Iris pigment epithelial cell (primary cell): ENCODE data around the gene SLCO3A1.

ENCODE experiments used
- DNase-seq: peaks from one replicate; pipeline ENCODE4 v3.0.0-alpha.2; 2011; ENCODE audit warnings: low read depth

The SLCO3A1 gene

DNA sequence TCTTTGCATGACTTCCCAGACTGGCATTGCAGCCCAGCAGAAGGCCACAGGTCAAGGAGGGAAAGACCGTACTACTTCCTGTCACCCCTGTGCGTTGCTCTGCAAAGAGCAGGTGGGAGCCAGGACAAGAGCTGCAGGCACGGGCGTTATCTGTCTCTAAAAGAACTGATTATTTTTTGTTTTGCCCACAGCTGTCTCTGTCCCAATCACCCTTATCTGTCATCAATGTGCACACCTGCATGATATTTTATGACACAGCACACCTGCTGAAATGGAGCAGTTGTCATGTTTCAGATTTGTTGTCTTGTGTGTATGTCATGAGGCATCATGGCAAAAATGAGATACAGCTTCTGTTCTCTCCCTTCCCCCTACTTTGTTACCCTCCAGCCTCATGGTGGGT lies 58.8 kb downstream of the SLCO3A1 start:
- no peak for DNase-seq

DNA sequence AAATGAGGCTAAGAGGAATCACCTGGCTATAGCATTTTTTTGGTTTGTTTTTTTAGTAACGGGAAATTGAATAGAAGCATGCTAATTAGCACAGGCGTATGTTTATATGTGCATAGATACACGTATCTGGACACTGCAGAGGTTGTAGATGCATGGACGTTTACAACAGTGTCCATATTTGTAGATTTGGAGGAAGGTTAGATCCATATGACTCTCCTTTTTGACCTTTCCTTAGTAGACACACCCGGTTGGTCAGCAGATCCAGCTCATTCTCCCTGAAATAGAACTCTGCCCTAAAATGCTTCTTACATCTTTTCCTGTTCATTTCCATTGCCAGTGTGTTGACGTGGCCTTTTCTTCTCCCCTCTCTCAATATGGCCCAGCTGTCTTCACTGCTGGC lies 60.1 kb downstream of the SLCO3A1 start:
- DNase-seq = no peak

DNA sequence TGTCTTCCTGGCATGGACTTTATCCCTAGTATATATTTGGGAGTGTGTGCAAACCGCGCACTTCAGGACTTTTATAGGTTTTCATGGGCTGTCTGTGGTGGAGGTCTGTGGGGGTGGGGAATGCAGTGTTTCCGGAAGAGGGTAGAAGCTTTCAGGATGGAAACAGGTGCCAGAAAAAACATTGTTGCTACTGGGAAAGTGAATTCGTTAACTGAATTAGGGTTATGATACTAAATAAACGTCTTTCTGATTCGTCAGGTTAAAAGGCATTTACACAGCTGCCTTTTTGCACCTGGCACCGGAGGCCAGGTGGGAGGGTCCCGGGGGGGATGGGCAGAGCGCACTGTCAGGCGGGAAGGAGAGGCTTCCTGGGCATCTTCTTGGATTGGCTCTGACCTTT lies 62.1 kb downstream of the SLCO3A1 start:
- no peak for DNase-seq

DNA sequence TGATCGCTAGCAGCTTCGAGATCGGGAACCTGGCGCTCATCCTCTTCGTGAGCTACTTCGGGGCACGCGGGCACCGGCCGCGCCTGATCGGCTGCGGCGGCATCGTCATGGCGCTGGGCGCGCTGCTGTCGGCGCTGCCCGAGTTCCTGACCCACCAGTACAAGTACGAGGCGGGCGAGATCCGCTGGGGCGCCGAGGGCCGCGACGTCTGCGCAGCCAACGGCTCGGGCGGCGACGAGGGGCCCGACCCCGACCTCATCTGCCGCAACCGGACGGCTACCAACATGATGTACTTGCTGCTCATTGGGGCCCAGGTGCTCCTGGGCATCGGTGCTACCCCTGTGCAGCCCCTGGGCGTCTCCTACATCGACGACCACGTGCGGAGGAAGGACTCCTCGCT lies 62.5 kb downstream of the SLCO3A1 start:
- no peak for DNase-seq

DNA sequence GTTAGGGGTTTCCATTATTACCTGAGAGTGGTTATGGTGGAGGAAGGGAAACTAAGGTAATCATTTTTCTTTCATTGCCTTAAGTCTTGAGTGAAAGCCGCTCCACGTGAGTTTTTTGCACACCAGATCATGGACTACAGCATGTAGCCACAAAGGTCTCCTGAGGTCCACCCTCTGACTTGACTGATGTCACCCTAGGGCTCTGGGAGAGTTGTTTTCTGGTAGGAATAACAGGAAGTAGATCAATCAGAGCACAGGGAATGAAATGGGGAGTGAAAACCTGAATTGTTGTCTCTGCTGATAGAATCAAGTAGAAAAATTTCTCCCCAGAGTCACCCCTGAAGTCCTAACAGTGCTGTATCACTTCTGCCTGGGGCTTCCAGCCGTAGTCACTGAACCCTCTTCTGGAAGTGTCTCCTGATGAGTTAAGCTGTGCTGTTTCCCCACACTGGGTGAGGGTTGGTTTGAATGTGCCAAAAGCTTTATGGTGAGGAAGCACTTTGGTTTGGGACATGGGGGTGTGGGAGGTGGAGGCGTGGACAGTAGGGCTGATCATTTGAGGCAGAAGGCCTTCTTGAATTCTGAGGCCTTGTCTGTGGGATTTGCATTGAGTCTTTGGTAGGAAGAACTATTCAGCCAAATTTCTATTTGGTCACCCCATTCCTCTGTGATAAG lies 64.3 kb downstream of the SLCO3A1 start:
- DNase-seq = no peak

DNA sequence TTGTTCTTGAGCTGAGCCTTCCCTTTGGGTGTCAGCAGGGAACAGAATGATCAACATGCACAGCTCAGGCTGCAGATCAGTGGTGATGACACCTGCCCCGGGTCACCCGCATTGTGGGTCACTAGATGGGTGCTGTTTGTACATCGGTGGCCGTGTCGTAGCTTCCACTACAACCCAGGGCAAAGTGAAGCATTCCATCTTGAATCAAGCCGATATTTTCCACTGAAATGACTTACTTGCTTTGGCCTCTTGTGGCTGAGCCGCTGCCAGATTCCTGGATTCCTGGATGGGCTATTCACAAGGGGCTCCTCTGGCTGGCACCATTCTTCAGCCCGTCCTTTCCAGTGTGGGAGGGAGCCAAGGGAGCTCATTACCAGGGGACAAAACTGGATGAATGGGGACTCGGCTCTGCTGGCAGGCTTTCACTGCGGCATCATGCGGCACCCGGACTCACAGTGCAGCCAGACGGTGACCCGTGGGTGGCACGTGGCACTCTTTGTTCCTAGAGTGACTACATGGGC lies 65.6 kb downstream of the SLCO3A1 start:
- no peak for DNase-seq

DNA sequence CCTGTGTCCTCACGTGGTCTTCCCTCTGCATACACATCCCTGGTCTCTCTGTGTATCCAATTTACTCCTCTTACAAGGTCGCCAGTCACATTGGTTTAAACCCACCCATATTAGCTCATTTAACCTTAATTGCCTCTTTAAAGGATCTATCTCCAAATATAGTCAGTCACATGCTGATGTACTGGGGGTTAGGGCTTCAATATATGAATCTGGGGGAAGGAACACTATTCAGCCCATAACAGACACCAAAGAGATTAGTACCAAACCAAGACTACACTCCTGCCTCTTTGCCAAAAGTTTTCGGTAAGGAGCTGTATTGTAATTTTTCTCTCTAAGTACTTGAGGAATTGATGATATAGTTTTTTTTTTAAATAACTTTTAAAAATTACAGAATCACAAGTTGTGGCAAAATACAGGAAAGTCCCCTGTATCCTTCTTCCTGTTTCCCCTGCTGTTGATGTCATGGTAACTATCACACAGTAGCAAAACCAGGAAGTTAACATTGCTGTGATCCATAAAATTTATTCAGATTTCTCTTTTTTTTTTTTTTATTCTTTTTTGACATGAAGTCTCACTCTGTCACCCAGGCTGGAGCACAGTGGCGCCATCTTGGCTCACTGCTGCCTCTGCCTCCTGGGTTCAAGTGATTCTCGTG lies 67.8 kb downstream of the SLCO3A1 start:
- no peak for DNase-seq

DNA sequence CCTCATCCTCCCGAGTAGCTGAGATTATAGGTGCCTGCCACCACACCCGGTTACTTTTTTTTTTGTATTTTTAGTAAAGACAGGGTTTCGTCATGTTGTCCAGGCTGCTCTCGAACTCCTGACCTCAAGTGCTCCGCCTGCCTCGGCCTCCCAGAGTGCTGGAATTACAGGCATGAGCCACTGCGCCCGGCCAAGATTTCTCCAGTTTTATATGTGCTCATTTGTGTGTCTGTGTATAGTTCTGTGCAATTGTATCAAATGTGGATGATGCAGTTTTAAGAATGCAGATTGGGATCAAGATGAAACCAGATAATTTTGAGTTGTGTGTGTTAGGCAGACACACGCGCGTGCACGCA lies 68.3 kb downstream of the SLCO3A1 start:
- DNase-seq = no peak

DNA sequence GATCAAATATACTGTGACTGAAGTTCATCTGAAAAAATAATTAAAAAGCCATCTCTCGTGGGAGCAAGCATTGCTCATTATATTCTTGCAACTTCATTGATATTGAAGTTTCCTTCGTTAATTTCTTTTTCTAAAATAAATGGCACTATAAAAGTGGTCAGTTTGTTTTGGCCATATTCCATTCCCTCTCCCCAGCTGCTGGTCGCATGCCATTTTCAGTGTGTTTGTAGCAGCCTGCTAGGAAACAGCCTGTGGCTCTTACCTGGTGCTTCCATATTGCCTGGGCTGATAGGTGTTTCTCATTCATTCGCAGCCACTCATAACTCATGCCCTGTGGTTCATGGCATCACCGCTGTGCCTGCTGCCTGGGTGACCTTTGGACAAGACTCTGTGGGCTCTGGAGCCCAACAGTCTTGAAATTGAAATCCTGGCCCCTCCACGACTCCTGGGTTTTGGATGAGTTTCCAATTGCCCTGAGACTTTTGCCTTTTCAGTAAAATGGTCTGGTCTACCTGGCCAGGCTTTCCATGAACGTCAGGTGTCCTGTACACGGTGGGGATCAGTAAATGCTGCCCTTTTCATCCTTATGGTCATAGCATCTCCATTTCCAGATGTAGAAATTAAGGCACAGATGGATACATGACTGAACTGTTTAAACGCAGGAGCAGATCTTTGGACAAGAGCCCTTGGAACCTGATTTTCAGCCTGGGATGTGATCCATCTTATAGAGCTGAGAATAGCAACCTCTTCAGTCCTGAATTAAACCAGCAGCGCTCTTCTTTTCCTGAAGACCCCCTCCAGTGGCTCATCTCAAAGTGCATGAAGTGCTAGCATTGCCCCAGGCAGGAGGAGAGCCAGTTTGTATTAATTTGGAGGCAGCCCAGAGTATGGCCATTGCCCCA lies 69.4 kb downstream of the SLCO3A1 start:
- no peak for DNase-seq

DNA sequence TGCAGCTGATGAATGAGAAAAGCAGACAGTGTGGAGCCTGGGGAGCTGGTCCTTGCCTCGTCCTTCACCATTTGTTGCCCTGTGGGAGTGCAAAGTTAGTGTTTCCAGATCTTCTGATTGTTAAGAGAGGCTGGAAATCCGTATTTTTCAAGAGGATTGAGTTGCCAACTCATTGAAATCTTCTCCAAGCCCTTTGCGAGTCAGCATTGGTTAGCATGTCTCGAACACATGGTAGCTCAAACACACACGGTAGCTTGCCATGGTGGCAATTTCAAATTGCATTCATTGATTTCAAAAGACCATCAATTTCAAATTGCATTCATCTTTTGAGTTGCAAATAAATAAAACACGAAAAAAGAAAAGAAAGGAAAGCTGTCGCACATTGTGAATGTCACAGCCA lies 70.7 kb downstream of the SLCO3A1 start:
- no peak for DNase-seq

DNA sequence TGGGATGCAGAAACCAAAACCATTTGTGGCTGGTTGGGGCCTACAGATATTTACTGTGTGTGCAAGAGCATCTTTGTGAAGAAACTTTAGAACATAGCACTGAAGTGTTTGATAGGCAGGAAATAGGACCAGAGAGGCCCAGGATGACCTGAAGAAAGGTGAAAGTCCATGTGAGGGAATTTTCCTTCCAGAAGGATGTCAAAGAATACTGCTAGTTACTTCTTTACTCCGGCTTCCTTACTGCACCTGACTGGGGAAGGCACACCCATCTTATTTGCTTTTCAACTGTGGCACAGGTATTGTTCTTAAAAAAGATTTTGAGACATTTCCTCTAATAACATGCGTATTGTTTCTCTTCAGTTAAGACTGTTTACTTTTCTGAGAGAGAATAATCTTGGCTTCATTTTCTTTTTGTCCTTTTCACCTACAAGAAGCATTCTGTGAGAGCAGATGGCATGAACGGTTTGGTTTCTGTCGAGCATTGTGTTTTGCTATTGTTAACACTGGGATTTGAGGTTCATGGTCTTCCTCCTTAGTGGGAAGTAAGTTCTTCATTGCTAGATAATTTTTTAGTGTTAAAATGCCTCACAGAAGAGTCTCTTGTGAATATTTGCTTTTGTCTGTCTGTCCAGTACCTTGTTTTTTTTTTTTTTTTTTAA lies 71.5 kb downstream of the SLCO3A1 start:
- no peak for DNase-seq

DNA sequence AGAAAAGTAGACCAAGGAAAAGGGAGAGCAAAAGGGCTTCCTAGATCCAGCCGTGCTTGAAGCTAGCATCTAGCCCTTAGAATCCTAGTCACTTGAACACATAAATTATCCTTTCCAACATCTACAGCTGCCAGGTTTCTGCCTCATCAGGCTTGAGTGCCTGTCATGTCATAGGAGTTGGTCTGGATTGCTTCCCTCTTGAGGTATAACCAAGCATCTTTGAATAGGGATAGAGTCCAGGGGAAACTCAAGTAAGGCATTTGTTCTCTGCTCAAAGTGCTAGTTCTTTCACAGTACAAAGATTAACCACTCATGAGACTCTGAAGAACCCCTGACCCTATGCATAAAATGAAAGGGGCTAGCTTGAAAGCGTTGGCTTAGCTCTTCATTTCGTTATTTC lies 72.3 kb downstream of the SLCO3A1 start:
- DNase-seq = no peak

DNA sequence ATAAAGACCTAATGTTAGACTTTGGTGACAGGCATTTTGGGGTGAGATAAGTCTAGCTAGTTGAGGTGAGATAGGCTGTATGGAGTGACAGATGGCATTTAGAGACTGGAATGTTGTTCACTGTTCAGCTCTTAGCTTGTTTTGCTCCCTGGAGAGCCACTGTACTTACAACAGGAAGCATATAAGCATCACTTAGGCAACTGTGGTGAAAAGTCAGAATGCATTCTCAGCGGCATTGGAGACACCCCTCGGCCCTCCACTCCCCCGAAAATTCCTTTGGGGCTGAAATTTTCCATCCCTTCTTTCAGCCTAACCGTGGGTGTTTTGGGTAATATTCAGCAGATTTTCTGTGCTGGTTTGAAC lies 73.4 kb downstream of the SLCO3A1 start:
- DNase-seq = no peak

DNA sequence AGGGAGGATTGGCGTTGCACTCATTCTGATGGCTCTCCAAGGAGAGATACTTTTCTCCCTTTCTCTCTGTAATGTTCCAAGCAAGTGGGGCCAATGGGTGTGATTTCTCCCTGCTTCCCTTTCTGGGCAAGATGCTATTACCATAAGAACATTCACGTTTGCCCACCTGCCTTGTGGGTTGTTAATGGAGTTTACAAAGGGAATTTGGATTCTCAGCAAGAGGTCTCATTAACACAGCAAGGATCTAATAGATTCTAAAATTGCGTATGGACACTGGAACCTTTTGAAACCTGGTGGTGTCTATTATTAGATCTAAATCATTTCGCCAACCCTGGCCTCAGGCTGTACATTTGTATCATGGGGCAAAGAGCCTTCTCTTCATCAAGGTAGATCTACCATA lies 74.1 kb downstream of the SLCO3A1 start:
- no peak for DNase-seq

DNA sequence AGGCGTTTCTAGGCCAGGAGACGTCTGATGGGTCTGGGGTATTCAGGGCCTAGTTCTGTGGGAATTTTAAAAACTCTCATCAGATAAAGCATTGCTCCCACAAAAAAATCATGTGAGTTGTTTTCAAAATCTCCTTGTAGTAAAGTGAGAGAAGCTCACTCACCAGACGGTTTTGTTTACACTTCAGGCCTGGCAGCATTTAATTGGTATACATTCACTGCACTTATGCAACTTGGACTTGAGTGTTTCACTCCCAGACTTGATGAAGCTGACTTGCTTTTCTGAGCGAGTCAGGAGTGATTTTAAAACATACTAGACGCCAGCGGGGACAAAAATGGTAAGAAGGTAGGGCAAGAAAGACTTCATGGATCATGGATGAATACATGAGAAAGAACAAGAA lies 75.2 kb downstream of the SLCO3A1 start:
- DNase-seq = no peak

DNA sequence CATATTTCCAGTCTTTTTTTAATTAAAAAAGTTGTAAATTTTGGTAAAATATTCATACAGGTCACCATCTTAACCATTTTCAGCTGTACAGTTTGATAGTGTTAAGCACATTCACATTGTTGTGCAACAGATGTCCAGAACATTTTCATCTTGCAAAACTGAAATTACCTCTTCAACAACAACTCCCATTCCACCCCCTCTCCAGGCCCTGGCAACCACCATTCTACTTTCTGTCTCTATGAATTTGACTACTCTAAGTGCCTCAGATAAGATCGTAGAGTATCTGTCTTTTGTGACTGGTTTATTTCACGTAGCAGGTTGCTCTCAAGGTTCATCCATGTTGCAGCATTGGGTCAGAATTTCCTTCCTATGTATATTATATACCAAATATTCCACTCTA lies 76.0 kb downstream of the SLCO3A1 start:
- no peak for DNase-seq

DNA sequence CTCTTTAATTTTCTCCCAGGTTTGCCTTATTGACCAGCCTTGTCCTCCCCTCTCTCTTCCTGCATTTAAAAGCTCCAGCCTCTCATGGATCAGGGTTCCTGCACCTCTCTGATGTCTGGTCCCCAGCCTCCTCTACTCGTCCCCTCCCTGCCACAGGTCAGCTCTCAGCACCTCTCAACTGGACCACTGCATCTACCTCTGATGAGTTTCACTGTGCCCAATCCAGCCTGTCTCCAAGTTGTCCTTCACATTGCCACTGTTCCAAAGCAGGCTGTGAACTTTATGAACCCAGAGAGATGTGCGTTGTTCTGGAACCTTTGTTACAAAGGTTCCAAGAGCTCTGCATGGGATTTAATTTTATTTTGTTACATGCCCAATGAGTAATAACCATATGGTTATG lies 76.6 kb downstream of the SLCO3A1 start:
- DNase-seq = no peak

DNA sequence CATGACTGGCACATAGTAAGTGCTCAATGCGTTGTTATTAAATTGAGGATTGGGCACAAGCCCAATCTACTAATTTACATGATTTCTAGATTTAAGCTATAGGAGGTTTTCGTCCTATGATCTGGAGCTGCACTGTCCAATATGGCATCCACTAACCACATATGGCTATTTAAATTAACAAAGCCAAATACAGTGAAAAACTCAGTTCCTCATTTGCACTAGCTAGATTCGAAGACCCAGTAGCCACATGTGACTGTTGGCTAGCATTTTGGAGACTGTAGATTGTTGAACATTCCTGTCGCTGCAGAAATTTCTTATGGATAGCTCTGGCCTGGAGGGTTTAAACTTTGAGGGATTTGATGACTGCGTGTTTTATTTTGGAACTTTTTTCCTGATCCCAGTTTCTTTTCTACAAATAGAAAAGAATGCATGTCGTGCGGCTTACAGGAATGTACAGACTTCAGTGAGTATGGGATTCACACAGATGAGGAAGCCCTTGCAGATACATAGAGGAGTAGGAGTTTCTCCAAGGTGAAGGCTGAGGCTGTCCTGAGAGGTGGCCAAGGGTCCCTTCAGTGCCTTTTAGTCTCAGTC lies 82.8 kb downstream of the SLCO3A1 start:
- DNase-seq = no peak

DNA sequence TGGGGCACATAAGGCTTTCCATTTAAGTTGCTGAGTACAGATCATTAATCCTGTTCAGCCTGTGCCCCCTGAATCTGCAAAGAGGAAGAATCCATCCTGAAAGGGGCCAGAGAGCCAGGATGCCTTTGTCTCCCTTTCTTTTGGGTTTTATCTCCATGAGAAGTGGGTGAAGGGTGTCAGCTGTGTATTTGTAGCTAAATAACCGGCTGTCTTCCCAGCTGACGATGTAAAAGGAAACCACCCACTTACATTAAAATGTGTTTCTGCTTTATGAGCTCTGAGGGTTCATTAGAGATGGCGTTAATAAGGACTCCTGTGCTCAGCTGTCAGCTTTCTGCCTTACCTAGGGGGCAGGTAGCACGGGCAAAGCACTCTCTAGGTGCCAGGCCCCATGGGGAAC lies 83.4 kb downstream of the SLCO3A1 start:
- no peak for DNase-seq

DNA sequence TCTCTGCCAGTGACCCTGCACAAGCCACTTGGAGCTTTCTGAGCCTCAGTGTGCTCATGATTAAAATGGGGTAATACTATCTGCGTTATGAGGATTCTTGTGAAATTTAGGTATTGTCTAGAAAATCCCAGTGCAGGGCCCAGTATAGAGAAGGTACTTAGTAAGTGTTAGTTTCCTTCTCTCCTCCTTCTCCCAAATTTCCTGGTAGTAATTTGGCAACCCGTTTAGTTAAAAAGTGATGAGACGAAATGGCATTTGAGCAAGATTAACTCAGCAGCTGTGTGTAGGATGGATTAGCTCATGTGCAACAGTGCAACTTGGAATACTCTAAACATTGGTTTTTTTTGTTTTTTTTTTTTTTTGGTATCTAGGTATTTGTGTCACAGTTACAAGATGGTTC lies 84.6 kb downstream of the SLCO3A1 start:
- no peak for DNase-seq

DNA sequence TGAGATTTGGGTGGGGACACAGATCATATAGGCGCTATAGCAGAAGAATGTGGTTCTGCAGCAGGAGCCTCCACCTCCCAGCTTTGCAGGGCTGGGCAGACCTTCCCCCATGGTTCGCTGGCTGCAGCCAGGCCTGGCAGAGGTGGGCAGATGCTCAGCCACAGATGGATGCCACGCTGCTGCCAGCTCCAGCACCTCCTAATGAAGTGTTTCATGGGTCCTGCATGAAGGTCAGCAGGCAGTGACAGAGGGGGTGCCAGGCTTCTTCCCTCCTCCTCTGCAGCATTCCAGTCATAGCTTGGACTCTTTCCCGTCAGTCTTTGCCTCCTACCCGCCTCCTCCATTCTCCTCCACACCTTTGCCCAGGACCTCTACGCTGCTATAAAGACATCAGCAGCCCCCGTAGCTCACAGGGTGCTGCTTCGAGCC lies 85.9 kb downstream of the SLCO3A1 start:
- DNase-seq = no peak
